HepG2 (cell line): ENCODE results near the gene DELE1. TPM values are rescaled to one million over a fixed set of nuclear protein-coding genes. Genes with fewer than 3 reads are reported as not detected.

Experiments
- ATAC-seq: fragments of 200-7000 bp; cut with Tn5 transposase; 3 replicates; pipeline ENCODE4 v1.9.1; 2020; ENCODE audit warnings: mild to moderate bottlenecking, moderate library complexity
- BruUV-seq: library from RNA; stranded (reverse); fragments of 400-500 nt; replicated peaks from 2 replicates; lab custom pipeline; 2021; lab: Mats Ljungman, UMichigan
- CTCF ChIA-PET: fragments of 300-600 bp; formaldehyde crosslinking; extraction: SDS; loops from one replicate; lab custom pipeline; 2021; ENCODE audit warnings: low total read pairs, inconsistent platforms, low intra/inter-chr PET ratio; lab: Yijun Ruan, JAX
- POLR2A ChIA-PET: fragments of 350-600 bp; sonication (Branson Sonifier 250); formaldehyde crosslinking; loops from one replicate; lab custom pipeline; 2020; ENCODE audit warnings: antibody characterized with exemption, inconsistent platforms; lab: Yijun Ruan, JAX
- DNase-seq: peaks from one replicate; pipeline ENCODE4 v3.0.0-alpha.2; 2015; ENCODE audit warnings: low spot score
- FAIRE-seq: peaks from 3 replicates; lab custom pipeline; 2011; peaks lifted over from hg19 to GRCh38; lab: Jason Lieb, UNC
- H2AFZ ChIP-seq: one replicate; pipeline ENCODE4 v1.6.1; 2011; ENCODE audit warnings: low read length, inconsistent platforms
- H3K27ac ChIP-seq: fragments of 300-600 bp; 3 replicates; pipeline ENCODE4 v1.8.0; 2011; ENCODE audit warnings: mixed run types, mild to moderate bottlenecking, mixed read lengths, low read length, inconsistent platforms; ENCODE audit not compliant: insufficient read depth; ENCODE audit errors: extremely low read length
- H3K27me3 ChIP-seq, 2 experiments: fragments of 200-600 bp in 1 of 2; 2 replicates in 1 of 2; 3 replicates in 1 of 2; pipeline versions ENCODE4 v1.6.0 to v1.8.0; 2011; ENCODE audit warnings: low read length in 2 of 2, mild to moderate bottlenecking in 2 of 2, moderate library complexity in 2 of 2, inconsistent platforms in 1 of 2; ENCODE audit not compliant: insufficient read depth in 2 of 2, control insufficient read depth in 1 of 2
- H3K36me3 ChIP-seq, 2 experiments: fragments of 200-600 bp in 1 of 2; replicated peaks in 1 of 2; 2 replicates in 1 of 2; 3 replicates in 1 of 2; pipeline versions ENCODE4 v1.5.1 to v1.8.0; 2011; ENCODE audit warnings: low read length in 2 of 2, inconsistent platforms in 1 of 2; ENCODE audit not compliant: insufficient read depth in 2 of 2, control insufficient read depth in 1 of 2
- H3K4me1 ChIP-seq: 2 replicates; pipeline ENCODE4 v1.5.1; 2012; ENCODE audit warnings: low read length, inconsistent platforms; ENCODE audit not compliant: insufficient read depth
- H3K4me2 ChIP-seq: 2 replicates; pipeline ENCODE4 v1.6.0; 2011; ENCODE audit warnings: low read depth, low read length, inconsistent platforms
- H3K4me3 ChIP-seq, 3 experiments: fragments of 200-600 bp in 1 of 3; sonication (generic), shearing (Covaris generic) in 1 of 3; replicated peaks in 1 of 3; 2 replicates each; pipeline ENCODE4 v1.5.1; 2011 to 2016; ENCODE audit warnings: low read length in 3 of 3, inconsistent platforms in 2 of 3, low read depth in 2 of 3, mild to moderate bottlenecking in 2 of 3, control low read depth in 1 of 3, mixed read lengths in 1 of 3; ENCODE audit not compliant: insufficient read depth in 1 of 3
- H3K79me2 ChIP-seq: one replicate; pipeline ENCODE4 v1.6.1; 2011; ENCODE audit warnings: low read length, inconsistent platforms; ENCODE audit not compliant: insufficient read depth
- H3K9ac ChIP-seq: 2 replicates; pipeline ENCODE4 v1.6.0; 2011; ENCODE audit warnings: mild to moderate bottlenecking, low read depth, low read length, inconsistent platforms; ENCODE audit not compliant: insufficient read depth
- H3K9me3 ChIP-seq: 2 replicates; pipeline ENCODE4 v1.5.1; 2012; ENCODE audit warnings: mild to moderate bottlenecking, low read length
- H4K20me1 ChIP-seq: 2 replicates; pipeline ENCODE4 v1.6.0; 2011; ENCODE audit warnings: inconsistent platforms, mild to moderate bottlenecking, low read length, moderate library complexity; ENCODE audit not compliant: insufficient read depth
- CBFB ChIP-seq: sonication (generic); formaldehyde crosslinking; IDR thresholded peaks from 2 replicates; pipeline ENCODE4 v1.4.0; 2020; ENCODE audit warnings: missing genetic modification reagents
- CBX1 ChIP-seq: IDR thresholded peaks from one replicate; pipeline ENCODE4 v1.6.1; 2016; ENCODE audit warnings: antibody characterized with exemption, low read depth
- CCDC6 ChIP-seq: sonication (generic); formaldehyde crosslinking; IDR thresholded peaks from 2 replicates; pipeline ENCODE4 v1.8.1; 2022; ENCODE audit warnings: mild to moderate bottlenecking, missing genetic modification reagents, moderate library complexity
- NPAS2 ChIP-seq: sonication (generic); formaldehyde crosslinking; IDR thresholded peaks from 2 replicates; pipeline ENCODE4 v1.8.0; 2022; ENCODE audit warnings: mild to moderate bottlenecking, missing genetic modification reagents, borderline replicate concordance
- NR2F1 ChIP-seq, 2 experiments: fragments of 450-650 bp in 1 of 2; formaldehyde crosslinking in 1 of 2; IDR thresholded peaks; 2 replicates each; pipeline versions ENCODE4 v1.5.0 to v1.6.1; 2016 to 2020; ENCODE audit warnings: mild to moderate bottlenecking in 1 of 2, missing compliant biosample characterization in 1 of 2, missing genetic modification reagents in 1 of 2, moderate library complexity in 1 of 2
- PHF20 ChIP-seq: sonication (generic); formaldehyde crosslinking; IDR thresholded peaks from 2 replicates; pipeline ENCODE4 v1.5.0; 2020; ENCODE audit warnings: mild to moderate bottlenecking, missing genetic modification reagents
- RAD51 ChIP-seq: fragments of 450-650 bp; IDR thresholded peaks from 2 replicates; pipeline ENCODE4 v1.6.1; 2016; ENCODE audit warnings: borderline replicate concordance
- RARA ChIP-seq: IDR thresholded peaks from 2 replicates; pipeline ENCODE4 v1.6.1; 2016; ENCODE audit warnings: missing genetic modification reagents, missing compliant biosample characterization
- SAFB2 ChIP-seq: sonication (generic); formaldehyde crosslinking; IDR thresholded peaks from 2 replicates; pipeline ENCODE4 v1.5.1; 2020; ENCODE audit warnings: missing genetic modification reagents, low read depth, mild to moderate bottlenecking, borderline replicate concordance
- SMARCE1 ChIP-seq: fragments of 450-650 bp; IDR thresholded peaks from 2 replicates; pipeline ENCODE4 v1.6.1; 2017; ENCODE audit warnings: borderline replicate concordance
- SNAPC4 ChIP-seq: sonication (generic); formaldehyde crosslinking; IDR thresholded peaks from 2 replicates; pipeline ENCODE4 v1.4.0; 2020; ENCODE audit warnings: mild to moderate bottlenecking, missing genetic modification reagents
- TBX2 ChIP-seq: sonication (generic); formaldehyde crosslinking; IDR thresholded peaks from 2 replicates; pipeline ENCODE4 v1.5.0; 2020; ENCODE audit warnings: missing genetic modification reagents, mild to moderate bottlenecking, borderline replicate concordance
- TEAD2 ChIP-seq: sonication (generic); formaldehyde crosslinking; IDR thresholded peaks from 2 replicates; pipeline ENCODE4 v1.9.0; 2021; ENCODE audit warnings: missing genetic modification reagents
- THAP8 ChIP-seq: sonication (generic); formaldehyde crosslinking; IDR thresholded peaks from 2 replicates; pipeline ENCODE4 v1.5.1; 2020; ENCODE audit warnings: missing genetic modification reagents, mild to moderate bottlenecking, borderline replicate concordance
- ZFP41 ChIP-seq: sonication (generic); formaldehyde crosslinking; IDR thresholded peaks from 2 replicates; pipeline ENCODE4 v1.4.0; 2020; ENCODE audit warnings: mild to moderate bottlenecking, missing genetic modification reagents, borderline replicate concordance
- ZNF121 ChIP-seq: sonication (generic); formaldehyde crosslinking; IDR thresholded peaks from 2 replicates; pipeline ENCODE4 v1.5.0; 2020; ENCODE audit warnings: mild to moderate bottlenecking, missing genetic modification reagents
- ZNF138 ChIP-seq: sonication (generic); formaldehyde crosslinking; IDR thresholded peaks from 2 replicates; pipeline ENCODE4 v1.5.0; 2020; ENCODE audit warnings: mild to moderate bottlenecking, low read depth, missing genetic modification reagents
- ZNF552 ChIP-seq: sonication (generic); formaldehyde crosslinking; IDR thresholded peaks from 2 replicates; pipeline ENCODE4 v1.9.0; 2022; ENCODE audit warnings: missing genetic modification reagents, mild to moderate bottlenecking, borderline replicate concordance
- ZNF674 ChIP-seq: sonication (generic); formaldehyde crosslinking; IDR thresholded peaks from 2 replicates; pipeline ENCODE4 v1.5.0; 2020; ENCODE audit warnings: low read depth, mild to moderate bottlenecking, missing genetic modification reagents
- ZNF792 ChIP-seq: IDR thresholded peaks from 2 replicates; pipeline ENCODE4 v1.6.1; 2016
- WGBS: methylation state at CpG from one replicate; pipeline ENCODE4 v1.1.6; 2017; ENCODE audit warnings: low lambda C conversion rate; 5-methylcytosine and 5-hydroxymethylcytosine counted together
- in situ Hi-C: cut with HindIII; loops from 2 replicates; pipeline ENCODE4 v1.10.0; 2017; ENCODE audit warnings: low pct_unique_long_range_greater_than_20kb; ENCODE audit not compliant: extremely low pct_ligation_motif_present
- intact Hi-C: fragments of 100-400 bp; cut with micrococcal nuclease; formaldehyde crosslinking; loops from one replicate; pipeline ENCODE4 v1.10.0; 2022; ENCODE audit not compliant: unreplicated experiment
- polyA plus RNA-seq, 8 experiments: library from polyadenylated mRNA; depleted of rRNA in 3 of 8; stranded (reverse) in 7 of 8; unstranded in 1 of 8; fragments of >200 nt; fragmentation: Illumina TruSeq in 4 of 8; extraction: Trizol in 4 of 8; gene quantifications; 2 replicates each; pipeline versions ENCODE4 v1.2.1 to v1.2.3, GENCODE V29; 2011 to 2016; ENCODE audit warnings: low read depth in 4 of 8, missing spikeins in 1 of 8, mixed read lengths in 1 of 8; ENCODE audit not compliant: insufficient read depth in 1 of 8
- total RNA-seq, 5 experiments: library from RNA; depleted of rRNA; stranded (reverse); fragments of >200 nt; fragmentation: Illumina TruSeq; extraction: Trizol; gene quantifications; 2 replicates each; pipeline ENCODE4 v1.2.3, GENCODE V29; 2016; ENCODE audit warnings: low read depth in 1 of 5

DELE1 gene
- total and polyA plus RNA-seq, 2 of the 13 experiments (the other 11 are each of a cell fraction or from before 2014, with no cell fraction given), result 57.5 to 90.3 TPM

- no peak for TF ChIP-seq NPAS2 (CRISPR knock-in tag)
Observed at GRCh38 chr5:141883184-141883891, 40.3 kb upstream of the DELE1 start (continued).

- Histone ChIP-seq H2AFZ (no peak overlapping the region), H3K9me3 (no peaks in the 10 kb centered on the region), H3K4me1 (peaks cover 17% of the 10 kb centered on the region), H4K20me1 (no peaks in the 10 kb centered on the region), H3K27ac (no peak overlapping the region), H3K4me3 (no peak overlapping the region), H3K79me2 (no peaks in the 10 kb centered on the region), H3K9ac (no peak overlapping the region), H3K36me3 (no peaks in the 10 kb centered on the region), H3K27me3 (peaks cover 3 to 24% of the 10 kb centered on the region in 2 experiments; a peak in 4 of 5 replicates), H3K4me2 (no peak overlapping the region)
- no TSS peak for BruUV-seq
- no peak for FAIRE-seq
- in situ Hi-C loops (no loop called here), intact Hi-C loops (no loop called here)
- ChIA-PET CTCF (no interaction called here), POLR2A (no interaction called here)
- no peak for DNase-seq
- 11% methylated on average over 8 of the region's 8 CpGs for WGBS
- no peak for TF ChIP-seq CCDC6 (CRISPR knock-in tag)
- TF ChIP-seq ZNF792, result no peak
- no peak for TF ChIP-seq ZNF674 (CRISPR knock-in tag)
- TF ChIP-seq ZNF552 (CRISPR knock-in tag), result no peak
- TF ChIP-seq THAP8 (CRISPR knock-in tag), result no peak
- TF ChIP-seq RAD51, result no peak
- TF ChIP-seq NR2F1 (CRISPR knock-in tag; IDR thresholded peaks at IDR 0.05), result no peak
- no peak for TF ChIP-seq RARA (CRISPR knock-in tag)
- TF ChIP-seq SNAPC4 (CRISPR knock-in tag), result no peak
- no peak for TF ChIP-seq ZNF138 (CRISPR knock-in tag)
- no peak for TF ChIP-seq ZFP41 (CRISPR knock-in tag)
- no peak for TF ChIP-seq CBX1
- no peak for TF ChIP-seq PHF20 (CRISPR knock-in tag)
- TF ChIP-seq SAFB2, result no peak
- TF ChIP-seq TEAD2, result no peak
- no peak for TF ChIP-seq CBFB (CRISPR knock-in tag)
- TF ChIP-seq TBX2, result no peak
- TF ChIP-seq SMARCE1, result no peak
- no peak for TF ChIP-seq ZNF121 (CRISPR knock-in tag)
- ATAC-seq, result no peak
Observed at GRCh38 chr5:141883892-141884318, 39.8 kb upstream of the DELE1 start.
